A673 (cell line): ENCODE data around the gene ABCB4.

Experiments used
- EZH2 ChIP-seq: fragments of 200-600 bp; sonication (generic); IDR thresholded peaks from 2 replicates; pipeline ENCODE4 v1.6.1; 2017; ENCODE audit warnings: borderline replicate concordance, low read depth, mild to moderate bottlenecking, mixed read lengths, antibody characterized with exemption, low read length; ENCODE audit not compliant: poor library complexity, severe bottlenecking
- TF ChIP-seq, protein P1 (sequence below): fragments of 300-800, 200-600 bp; sonication (generic); conservative IDR thresholded peaks from 2 replicates; pipeline ENCODE4 v1.5.1; 2017; ENCODE audit warnings: low read depth, mild to moderate bottlenecking, antibody characterized with exemption, low read length, moderate library complexity, mixed read lengths

DNA sequence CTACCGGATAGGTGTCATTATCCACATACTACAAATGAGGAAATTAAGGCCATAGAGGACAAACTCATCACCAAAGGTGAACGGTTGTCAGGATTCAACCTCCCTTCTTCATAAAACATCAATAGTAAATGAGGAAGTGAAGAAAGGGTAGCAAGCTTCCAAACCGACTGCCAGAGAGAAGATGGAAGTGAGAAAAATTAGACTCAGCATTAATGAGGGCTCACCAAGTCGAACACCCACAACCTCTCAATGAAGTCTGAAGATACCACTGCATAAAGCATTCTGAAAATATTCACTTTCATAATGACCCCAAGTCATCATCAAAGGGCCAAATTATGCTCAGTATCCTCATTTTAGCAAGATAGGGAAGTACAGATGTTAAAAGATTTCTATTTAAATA is 29.6 kb downstream of the ABCB4 start:
- TF ChIP-seq, protein P1, sequence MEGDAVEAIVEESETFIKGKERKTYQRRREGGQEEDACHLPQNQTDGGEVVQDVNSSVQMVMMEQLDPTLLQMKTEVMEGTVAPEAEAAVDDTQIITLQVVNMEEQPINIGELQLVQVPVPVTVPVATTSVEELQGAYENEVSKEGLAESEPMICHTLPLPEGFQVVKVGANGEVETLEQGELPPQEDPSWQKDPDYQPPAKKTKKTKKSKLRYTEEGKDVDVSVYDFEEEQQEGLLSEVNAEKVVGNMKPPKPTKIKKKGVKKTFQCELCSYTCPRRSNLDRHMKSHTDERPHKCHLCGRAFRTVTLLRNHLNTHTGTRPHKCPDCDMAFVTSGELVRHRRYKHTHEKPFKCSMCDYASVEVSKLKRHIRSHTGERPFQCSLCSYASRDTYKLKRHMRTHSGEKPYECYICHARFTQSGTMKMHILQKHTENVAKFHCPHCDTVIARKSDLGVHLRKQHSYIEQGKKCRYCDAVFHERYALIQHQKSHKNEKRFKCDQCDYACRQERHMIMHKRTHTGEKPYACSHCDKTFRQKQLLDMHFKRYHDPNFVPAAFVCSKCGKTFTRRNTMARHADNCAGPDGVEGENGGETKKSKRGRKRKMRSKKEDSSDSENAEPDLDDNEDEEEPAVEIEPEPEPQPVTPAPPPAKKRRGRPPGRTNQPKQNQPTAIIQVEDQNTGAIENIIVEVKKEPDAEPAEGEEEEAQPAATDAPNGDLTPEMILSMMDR, result no peak
- no peak for TF ChIP-seq EZH2
